Cortex of kidney (tissue), 1 donor: ENCODE measurements around the gene SH3BP5.

ENCODE experiments used
- DNase-seq: peaks from one replicate; lab custom pipeline; 2025; lab: John Stamatoyannopoulos, UW

SH3BP5 gene

GRCh38 chr3:15298504-15298903, 33.9 kb downstream of the SH3BP5 start:
- DNase-seq = no peak

- no peak for DNase-seq
Observed at GRCh38 chr3:15297608-15298350, 34.6 kb downstream of the SH3BP5 start.

- DNase-seq = no peak
Observed at GRCh38 chr3:15295506-15295905, 36.9 kb downstream of the SH3BP5 start.

DNA sequence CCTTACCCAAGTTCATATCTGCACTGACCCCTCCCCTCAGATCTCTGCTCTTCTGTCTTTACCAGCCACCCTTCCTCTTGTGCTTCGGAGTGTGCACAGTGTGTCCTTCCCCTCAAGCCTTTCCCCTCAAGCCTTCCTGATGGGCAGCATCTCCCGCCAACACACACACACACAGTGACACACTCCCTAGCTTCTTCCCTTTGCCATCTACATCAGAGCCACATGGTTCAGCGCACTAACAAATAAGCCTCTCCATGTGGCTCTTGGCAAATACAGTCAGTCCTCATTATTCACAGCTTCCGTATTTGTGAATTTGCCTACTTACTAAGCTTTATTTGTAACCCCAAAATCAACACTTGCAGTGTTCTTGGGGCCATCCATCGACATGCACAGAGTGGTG, 37.5 kb downstream of the SH3BP5 start:
- DNase-seq = no peak

DNA sequence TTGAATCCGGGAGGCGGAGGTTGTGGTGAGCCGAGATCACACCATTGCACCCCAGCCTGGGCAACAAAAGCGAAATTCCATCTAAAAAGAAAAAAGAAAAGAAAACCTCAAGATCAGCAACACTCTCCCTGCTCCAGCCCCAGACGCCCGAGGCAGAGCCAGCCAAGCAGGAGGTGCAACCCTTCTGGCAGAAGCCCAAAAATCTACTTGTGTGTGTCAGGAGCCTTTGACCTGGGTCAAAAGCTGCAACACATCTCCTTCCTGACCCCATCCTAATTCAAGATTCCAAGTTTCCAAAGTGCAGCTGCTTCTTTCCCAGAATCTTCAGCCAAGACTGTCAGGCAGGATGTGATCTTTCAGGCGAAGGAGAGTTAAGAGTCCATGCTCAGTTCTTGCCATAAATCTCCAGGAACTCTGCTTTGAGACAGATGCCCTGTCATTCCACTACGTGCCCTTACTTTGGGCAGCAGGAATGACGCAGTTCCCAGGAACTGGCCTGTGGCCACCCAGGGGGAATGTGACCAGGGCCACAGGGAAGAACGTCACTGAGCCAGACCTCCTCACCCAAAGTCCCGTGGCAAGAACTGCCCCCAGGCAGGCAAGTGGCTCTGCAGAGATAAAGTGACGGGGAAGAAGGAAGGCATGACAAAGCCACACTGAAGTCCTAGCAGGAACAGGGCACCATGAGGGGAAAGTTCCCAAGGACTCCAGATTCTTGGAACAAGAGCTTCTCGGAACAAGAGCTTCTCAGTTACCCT, 39.4 kb downstream of the SH3BP5 start:
- DNase-seq = no peak

DNA sequence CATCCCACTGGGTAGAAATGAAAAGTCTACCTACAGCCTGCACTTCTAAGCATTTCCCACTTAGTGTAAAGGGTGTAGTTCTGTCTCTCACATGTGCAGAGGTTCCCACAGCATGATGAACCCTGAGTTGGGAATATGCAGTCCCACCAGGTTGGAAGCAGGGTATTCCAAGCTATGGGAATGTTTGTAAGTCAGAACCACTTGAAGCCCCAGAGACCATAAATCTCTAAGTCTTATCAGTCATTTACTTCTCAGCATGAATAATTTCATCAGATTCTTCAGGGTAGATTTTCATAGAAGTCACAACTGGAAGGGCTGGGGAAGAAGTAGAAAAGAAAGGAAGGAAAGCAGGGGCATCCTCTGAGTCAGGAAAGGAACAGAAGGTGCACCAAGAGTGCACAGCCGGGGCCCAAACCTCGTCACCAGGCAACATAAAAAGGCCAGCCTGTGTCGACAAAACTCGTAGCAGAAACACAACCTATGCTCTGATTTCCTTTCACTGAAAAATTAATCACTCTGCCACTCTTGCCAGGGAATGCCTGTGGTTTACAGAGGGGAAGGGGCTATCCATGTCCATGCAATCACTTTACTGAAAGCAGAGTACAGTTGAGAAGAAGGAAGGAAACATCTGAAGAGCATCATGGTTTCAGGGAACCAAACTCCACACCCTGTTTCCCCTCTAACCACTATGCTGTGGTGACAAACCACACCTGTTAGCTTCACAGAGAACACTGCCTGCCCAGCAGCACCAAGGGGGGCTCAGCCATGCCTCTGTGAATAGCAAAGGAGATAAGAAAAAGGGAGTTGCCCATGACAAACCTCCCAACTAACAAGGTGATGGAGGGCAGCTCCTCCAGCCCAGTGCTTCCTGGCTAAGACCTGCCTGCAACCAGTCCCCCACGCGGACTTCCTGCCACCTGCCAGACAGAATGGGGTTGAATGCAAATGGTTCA, 40.5 kb downstream of the SH3BP5 start:
- no peak for DNase-seq

DNA sequence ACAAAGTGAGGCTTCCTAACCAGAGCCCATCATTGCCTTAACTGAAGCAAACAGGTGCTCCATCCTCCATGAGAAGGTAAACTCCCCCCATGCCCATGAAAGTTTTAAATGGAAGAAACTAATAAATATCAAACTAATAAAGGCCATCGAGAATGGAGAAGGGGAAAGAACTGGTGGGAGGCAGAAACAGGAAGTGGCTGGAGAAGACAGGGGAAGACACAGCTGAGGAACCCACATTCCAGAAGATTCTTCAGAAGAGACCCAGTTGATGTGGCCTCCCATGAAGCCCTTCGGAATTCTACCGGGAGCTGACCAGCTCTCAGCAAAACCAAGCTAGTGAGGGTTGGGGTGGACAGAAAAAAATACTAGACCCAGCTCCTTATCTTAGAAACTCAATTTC, 41.6 kb downstream of the SH3BP5 start:
- no peak for DNase-seq

DNA sequence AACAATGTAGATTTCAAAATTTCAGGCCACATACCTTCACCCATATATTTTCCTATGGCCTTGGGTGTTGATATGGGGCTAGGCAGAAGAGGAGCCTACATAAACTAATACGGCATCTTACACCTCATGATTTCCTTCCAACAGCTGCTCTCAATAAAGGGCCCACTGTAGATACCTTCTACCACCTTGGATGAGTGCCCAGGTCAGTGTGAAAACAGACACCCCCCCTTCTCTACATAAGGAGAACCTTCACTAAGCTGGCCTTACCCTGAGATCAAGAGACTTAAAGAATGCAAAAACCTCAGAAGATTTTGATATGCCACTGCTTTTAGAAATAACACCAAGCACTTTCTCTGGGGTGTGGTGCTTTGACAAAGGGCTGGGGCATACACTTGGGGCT, 42.7 kb downstream of the SH3BP5 start:
- DNase-seq = no peak

- no peak for DNase-seq
Observed at GRCh38 chr3:15288331-15289035, 43.9 kb downstream of the SH3BP5 start.

DNA sequence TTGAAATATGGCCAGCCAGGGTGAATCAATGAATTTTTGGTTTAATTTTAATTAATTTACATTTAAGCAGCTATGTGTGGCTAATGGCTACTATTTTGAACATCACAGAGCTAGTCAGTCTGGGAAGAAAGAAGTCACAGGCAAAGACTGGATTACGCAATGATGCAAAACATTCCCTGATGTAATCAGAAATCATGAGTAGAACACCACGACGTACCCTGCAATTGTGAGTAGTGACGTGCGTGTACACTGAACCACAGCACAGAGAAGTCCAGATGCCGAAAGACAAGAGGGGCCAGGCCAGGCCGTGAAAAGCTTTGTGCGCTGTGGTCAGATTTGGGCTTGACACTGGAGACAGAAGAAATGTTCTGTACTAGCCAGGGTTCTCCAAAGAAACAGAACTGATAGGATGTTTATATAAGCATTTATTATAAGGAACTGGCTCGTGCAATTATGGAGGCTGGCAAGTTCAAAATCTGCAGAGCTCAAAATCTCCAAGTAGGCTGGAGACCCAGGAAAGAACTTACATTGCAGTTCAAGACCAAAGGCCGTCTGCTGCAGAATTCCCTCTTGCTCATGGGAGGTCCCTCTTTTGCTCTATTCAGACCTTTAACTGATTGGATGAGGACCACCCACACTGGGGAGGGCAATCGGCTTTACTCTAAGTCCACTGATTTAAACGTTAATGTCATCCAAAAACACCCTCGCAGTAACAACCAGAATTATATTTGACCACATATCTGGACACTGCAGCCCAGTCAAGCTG, 44.6 kb downstream of the SH3BP5 start:
- no peak for DNase-seq

- DNase-seq = no peak
Observed at GRCh38 chr3:15286022-15286421, 46.4 kb downstream of the SH3BP5 start.

- DNase-seq = no peak
Observed at GRCh38 chr3:15284121-15284889, 48.1 kb downstream of the SH3BP5 start.

DNA sequence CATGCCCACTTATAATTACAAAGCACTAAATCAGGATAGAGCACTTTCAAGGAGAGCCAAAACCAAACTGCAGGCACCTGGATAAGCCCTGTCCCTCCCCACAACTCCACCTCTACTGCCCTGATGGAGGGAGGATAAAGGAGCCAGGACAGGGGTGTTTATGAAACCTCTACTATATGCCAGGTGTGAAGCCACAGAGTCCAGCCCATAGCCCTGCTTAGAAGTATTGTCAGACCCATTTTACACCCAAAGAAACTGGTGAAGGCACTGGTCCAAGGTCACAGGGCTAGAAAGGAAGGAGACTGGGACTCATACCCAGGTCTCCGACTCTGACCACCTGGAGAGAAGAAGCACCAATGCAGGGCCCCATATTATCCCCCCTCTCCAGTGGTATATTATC, 48.7 kb downstream of the SH3BP5 start:
- DNase-seq = no peak

GRCh38 chr3:15281817-15282216, 50.6 kb downstream of the SH3BP5 start:
- no peak for DNase-seq

GRCh38 chr3:15280853-15281532, 51.4 kb downstream of the SH3BP5 start:
- DNase-seq = no peak

DNA sequence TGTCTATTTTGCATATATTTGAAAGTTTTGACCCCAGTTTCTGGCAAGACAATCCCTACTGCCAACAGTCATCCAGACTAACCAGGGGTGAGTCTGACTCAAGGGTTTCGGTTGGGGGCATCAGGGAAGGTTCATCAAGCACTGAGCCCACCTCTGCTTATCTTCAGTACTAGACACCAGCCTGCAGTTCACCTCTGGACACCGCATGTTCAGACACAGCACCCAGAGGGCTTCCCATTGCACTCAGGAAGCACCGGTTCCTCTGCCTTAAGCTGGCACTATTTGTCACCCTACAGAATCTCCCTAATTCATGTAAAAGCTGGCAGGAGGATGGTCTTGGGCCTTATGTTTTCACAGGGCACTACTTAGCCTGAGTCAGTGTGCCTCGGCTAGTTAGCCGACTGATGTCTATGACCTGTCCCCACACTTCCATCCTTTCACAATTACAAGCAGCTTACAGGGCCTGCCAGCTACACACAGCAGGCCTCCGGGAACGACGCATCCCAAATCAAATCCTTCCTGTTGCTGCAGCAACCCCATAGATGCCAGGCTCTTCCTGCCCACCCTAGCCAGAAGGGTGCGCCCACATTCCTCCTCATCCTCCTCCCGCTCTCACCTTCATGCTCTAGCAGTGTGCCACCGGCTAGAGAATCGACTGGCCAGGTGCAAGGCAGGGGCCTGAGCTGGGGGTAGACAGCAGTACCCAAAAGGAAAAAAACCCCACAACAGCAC, 52.5 kb downstream of the SH3BP5 start:
- DNase-seq = no peak

- DNase-seq = no peak
Observed at GRCh38 chr3:15279205-15279604, 53.2 kb downstream of the SH3BP5 start.

DNA sequence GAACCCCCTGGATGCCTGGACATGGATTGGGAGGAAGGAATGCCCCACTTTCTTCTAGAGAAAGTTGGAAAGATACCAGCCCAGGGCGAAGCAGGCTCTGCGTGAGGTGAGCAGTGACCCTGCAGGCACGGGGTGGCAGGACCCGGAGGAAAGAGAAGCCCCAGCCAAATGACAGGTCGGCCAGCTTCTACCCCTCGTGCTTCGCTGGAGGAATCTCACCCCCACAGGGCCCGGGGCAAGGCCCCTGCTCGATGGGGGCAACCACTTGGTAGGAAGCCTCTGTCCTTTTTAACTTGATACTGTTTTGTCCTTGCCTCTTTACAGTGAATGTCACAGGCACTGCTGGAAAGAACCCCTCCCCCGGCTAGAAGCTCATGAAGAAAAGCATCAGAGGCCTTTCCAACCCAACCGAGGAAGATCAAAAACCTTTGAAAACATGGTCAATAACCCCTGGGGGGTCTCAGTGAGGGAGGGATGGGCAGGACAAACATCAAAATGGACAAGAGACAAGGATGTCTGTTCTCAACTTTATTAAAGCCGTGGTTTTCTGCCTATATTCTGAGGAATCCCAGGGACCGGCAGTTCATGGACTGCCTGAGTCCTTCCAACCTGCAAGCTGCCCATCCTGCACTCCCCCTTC, 54.4 kb downstream of the SH3BP5 start:
- DNase-seq = no peak
